Body of pancreas (tissue), 4 donors: ENCODE measurements around the gene SMARCD2. TPM values are rescaled to one million over a fixed set of nuclear protein-coding genes. Genes with fewer than 3 reads are reported as not detected.

Experiments
- ATAC-seq: fragments of 150-250 bp; one replicate; pipeline ENCODE4 v1.9.1; 2016
- DNase-seq, 4 donors: peaks; one replicate each; pipeline ENCODE4 v3.0.0-alpha.2; 2019
- H3K27ac ChIP-seq, 4 donors: fragments of 200-600 bp; sonication (generic); 1 replicate in 3 of 4; 2 replicates in 1 of 4; pipeline versions ENCODE4 v1.5.1 to v1.6.1; 2016 to 2019; ENCODE audit warnings: mild to moderate bottlenecking in 1 of 4, mixed read lengths in 1 of 4, moderate library complexity in 1 of 4
- H3K27me3 ChIP-seq, 2 donors: fragments of 200-600 bp; sonication (generic); one replicate each; pipeline ENCODE4 v1.6.0; 2016; ENCODE audit warnings: mild to moderate bottlenecking in 1 of 2
- H3K36me3 ChIP-seq, 2 donors: fragments of 200-600 bp; sonication (generic); replicated peaks in 1 of 2; 2 replicates each; pipeline ENCODE4 v1.5.1; 2016; ENCODE audit warnings: low read depth in 2 of 2; ENCODE audit not compliant: insufficient read depth in 1 of 2
- H3K4me1 ChIP-seq: fragments of 200-600 bp; sonication (generic); one replicate; pipeline ENCODE4 v1.6.0; 2016
- H3K4me3 ChIP-seq, 2 donors: fragments of 200-600 bp; sonication (generic); 1 replicate in 1 of 2; 2 replicates in 1 of 2; pipeline ENCODE4 v1.5.1; 2016 to 2019
- H3K9me3 ChIP-seq, 3 donors: fragments of 200-600 bp; sonication (generic); 1 replicate in 2 of 3; 2 replicates in 1 of 3; pipeline ENCODE4 v1.5.1; 2016
- POLR2A ChIP-seq, 3 donors: fragments of 450-650 bp; IDR thresholded peaks; one replicate each; pipeline ENCODE4 v1.6.1; 2016; ENCODE audit warnings: antibody characterized with exemption in 3 of 3, mild to moderate bottlenecking in 2 of 3
- WGBS, 2 donors: methylation state at CpG; one replicate each; pipeline ENCODE4 v1.1.5; 2017; 5-methylcytosine and 5-hydroxymethylcytosine counted together
- intact Hi-C: fragments of 100-400 bp; cut with DNase I; formaldehyde crosslinking; loops from one replicate; pipeline ENCODE4 v1.15.1; 2023
- total RNA-seq, 2 donors: library from RNA; depleted of rRNA; stranded (reverse); fragments of >200 nt; gene quantifications; one replicate each; pipeline ENCODE4 v1.1.0, GENCODE V29; 2016
- TF ChIP-seq, protein P1 (sequence below), 7 experiments: fragments of 450-650 bp in 4 of 7; fragments of 200-600 bp in 3 of 7; sonication (generic) in 3 of 7; IDR thresholded peaks; one replicate each; pipeline ENCODE4 v1.5.1; 2016 to 2019; ENCODE audit warnings: antibody characterized with exemption in 7 of 7

The SMARCD2 gene
- total RNA-seq, 2 donors from 2014 or later: 75.8 to 87.9 TPM

DNA sequence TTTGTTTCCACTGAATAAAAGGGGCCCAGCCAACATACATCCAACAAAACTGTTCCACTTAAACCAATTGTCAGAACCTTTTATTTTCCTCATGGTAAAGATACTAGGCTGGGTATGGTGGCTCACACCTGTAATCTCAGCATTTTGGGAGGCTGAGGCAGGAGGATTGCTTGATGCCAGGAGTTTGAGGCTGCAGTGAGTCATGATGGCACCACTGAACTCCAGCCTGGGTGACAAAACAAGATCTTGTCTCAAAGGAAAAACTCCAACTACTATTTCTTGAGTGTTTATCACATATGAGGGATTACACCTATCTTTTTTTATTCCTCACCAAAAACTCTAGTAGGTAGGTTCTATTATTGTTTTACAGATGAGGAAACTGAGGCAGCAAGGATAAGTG is 19.9 kb downstream of the SMARCD2 start:
- intact Hi-C loops: no loop called here
- DNase-seq: no peak
- Histone ChIP-seq H3K36me3 (peaks cover 9 to 38% of the 10 kb centered on the region in 2 donors), H3K27me3 (no peaks in the 10 kb centered on the region), H3K4me3 (no peak overlapping the region), H3K4me1 (peaks cover 31% of the 10 kb centered on the region), H3K27ac (no peak overlapping the region), H3K9me3 (no peaks in the 10 kb centered on the region)
- no peak for ATAC-seq
- TF ChIP-seq, protein P1, sequence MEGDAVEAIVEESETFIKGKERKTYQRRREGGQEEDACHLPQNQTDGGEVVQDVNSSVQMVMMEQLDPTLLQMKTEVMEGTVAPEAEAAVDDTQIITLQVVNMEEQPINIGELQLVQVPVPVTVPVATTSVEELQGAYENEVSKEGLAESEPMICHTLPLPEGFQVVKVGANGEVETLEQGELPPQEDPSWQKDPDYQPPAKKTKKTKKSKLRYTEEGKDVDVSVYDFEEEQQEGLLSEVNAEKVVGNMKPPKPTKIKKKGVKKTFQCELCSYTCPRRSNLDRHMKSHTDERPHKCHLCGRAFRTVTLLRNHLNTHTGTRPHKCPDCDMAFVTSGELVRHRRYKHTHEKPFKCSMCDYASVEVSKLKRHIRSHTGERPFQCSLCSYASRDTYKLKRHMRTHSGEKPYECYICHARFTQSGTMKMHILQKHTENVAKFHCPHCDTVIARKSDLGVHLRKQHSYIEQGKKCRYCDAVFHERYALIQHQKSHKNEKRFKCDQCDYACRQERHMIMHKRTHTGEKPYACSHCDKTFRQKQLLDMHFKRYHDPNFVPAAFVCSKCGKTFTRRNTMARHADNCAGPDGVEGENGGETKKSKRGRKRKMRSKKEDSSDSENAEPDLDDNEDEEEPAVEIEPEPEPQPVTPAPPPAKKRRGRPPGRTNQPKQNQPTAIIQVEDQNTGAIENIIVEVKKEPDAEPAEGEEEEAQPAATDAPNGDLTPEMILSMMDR (IDR thresholded peaks at IDR 0.05): no peak
- no peak for TF ChIP-seq POLR2A (IDR thresholded peaks at IDR 0.05)

DNA sequence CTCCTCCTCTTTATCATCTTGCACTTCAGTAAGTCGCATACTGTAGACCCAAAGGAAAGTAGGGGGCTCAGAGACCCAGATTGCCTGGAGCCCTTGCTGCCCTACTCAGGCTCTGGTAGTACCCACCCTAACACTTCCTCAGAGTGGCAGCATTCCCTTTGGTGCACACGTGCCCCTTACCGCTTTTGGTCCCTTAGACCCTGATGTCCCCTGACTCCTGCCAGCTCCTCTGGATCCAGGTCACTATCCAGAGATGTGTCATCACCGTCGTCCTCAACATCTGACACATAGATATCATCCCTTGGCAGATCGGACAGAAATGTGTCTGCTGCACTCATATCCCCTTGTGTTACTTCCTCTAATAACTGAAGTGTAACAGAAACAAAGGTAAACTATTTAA is 20.7 kb downstream of the SMARCD2 start:
- no peak for ATAC-seq
- TF ChIP-seq, protein P1 (IDR thresholded peaks at IDR 0.05): no peak
- TF ChIP-seq POLR2A (IDR thresholded peaks at IDR 0.05): no peak
- H3K27ac ChIP-seq: no peak overlapping the region
- no peak for DNase-seq
- H3K9me3 ChIP-seq: no peaks in the 10 kb centered on the region
- H3K4me1 ChIP-seq: peaks cover 31% of the 10 kb centered on the region
- peaks cover 9 to 45% of the 10 kb centered on the region in 2 donors for H3K36me3 ChIP-seq
- H3K27me3 ChIP-seq: no peaks in the 10 kb centered on the region
- intact Hi-C loops: no loop called here
- H3K4me3 ChIP-seq: no peak overlapping the region
- WGBS, 2 donors: 78 to 82% methylated on average over 6 of the region's 6 CpGs

DNA sequence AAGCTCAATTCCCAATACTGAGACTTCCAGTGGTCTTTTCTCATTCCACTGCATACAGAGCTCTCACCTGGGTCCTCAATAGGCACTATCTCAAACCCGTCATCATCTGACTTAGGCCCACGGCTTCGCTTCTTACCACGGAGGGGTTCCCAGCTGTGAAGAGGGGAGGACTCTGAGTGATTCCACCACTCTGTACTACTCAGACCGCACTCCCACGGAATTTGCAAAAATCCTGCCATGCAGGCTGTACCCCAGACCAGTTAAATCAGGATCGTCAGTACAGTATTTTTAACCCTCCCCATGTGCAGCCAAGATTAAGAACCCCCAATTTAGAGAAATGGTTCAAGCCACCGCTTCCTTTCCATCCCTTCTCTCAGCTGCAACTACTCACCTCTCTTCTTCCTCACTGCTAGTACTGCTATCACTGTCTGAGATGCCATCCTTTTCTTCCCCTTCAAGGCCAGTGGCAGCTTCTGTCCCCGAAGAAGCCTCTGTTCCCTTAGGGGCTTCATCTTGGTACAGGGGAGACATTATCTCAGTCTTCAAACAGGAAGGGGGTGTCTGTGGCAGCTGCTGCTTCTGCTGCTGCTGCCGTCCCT is 21.4 kb downstream of the SMARCD2 start:
- DNase-seq: no peak
- Histone ChIP-seq H3K9me3 (no peaks in the 10 kb centered on the region), H3K27ac (no peak overlapping the region), H3K4me3 (no peak overlapping the region), H3K27me3 (no peaks in the 10 kb centered on the region), H3K4me1 (peaks cover 26% of the 10 kb centered on the region), H3K36me3 (peaks cover 10 to 53% of the 10 kb centered on the region in 2 donors)
- WGBS, 2 donors: 75 to 85% methylated on average over 10 of the region's 10 CpGs
- TF ChIP-seq, protein P1 (IDR thresholded peaks at IDR 0.05): no peak
- TF ChIP-seq POLR2A (IDR thresholded peaks at IDR 0.05): no peak
- ATAC-seq: no peak
- intact Hi-C loops: no loop called here

DNA sequence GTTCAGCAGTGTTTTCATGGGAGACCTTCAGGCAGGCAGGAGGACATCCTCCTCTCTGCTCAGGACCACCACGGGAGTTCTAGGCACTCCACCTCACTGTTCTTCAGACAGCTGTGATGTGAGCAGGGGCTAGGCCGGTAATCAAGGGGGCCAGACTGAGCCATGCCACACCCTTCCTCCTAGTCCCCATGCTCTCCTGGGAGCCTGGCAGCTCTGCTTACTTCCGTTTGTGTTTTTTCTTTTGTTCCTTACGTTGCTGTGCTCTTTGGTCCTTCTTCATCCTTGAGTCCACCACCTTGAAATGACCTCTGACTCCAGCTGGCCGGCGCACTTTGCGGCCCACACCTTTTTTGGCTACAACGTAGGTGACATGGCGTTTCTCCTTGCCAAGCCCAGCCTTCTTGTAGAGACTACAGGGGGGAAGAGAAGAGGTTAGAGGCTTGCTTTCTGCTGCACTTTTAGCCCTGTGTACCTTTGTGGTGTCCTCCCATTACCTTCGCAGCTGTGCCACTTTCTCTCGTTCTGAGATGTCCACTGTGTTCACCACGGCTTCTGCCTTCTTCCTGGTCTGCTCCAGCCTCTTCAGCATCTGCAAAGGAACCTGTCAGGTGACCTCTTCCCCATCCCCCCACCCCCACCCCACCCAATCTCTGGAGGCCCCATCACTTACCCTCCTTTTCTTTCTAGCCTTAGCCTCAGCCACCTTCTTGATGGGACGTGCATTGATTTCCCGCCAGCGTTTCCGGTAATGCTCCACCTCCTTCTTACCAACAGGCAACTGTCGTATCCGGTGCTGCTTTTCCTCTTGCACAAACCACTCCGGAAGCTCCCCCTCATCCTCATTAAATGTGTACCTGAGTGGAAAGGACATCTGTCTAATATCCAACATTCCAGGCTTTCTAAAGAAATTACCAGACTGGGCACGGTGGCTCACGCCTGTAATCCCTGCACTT is 22.6 kb downstream of the SMARCD2 start:
- no peak for ATAC-seq

DNA sequence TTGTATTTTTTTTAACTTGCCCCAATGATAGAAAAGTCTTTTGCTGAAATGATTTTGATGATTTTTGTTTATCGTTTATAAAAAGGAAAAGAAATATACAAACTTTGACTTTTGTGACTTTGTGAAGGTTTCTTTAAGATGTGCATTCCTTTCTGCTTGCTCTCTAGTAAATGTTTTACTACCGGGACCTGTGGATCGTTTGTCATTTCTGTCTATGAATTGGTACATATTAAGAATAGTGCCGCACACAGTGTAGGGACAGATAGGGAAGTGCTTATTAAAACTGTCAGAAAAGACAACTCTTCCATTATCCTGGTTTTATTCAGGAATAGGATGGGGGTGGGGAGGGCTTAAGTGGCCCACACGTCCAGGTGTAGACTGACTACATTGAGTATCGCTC is 23.4 kb downstream of the SMARCD2 start:
- ATAC-seq (peak; percentile 60), DNase-seq (no peak)
- H3K4me1 ChIP-seq: peaks cover 19% of the 10 kb centered on the region
- H3K4me3 ChIP-seq: no peak overlapping the region
- intact Hi-C loops: no loop called here
- no peaks in the 10 kb centered on the region for H3K27me3 ChIP-seq
- H3K9me3 ChIP-seq: no peaks in the 10 kb centered on the region
- peak overlapping the region; percentile 28 to 69 (median 50) for H3K27ac ChIP-seq
- 25 to 41% methylated on average over 6 of the region's 6 CpGs for WGBS, 2 donors
- peaks cover 14 to 56% of the 10 kb centered on the region in 2 donors for H3K36me3 ChIP-seq
- TF ChIP-seq POLR2A (IDR thresholded peaks at IDR 0.05): no peak

More for the DNA sequence above, 22.6 kb downstream of the SMARCD2 start:
- peaks cover 19% of the 10 kb centered on the region for H3K4me1 ChIP-seq
- H3K9me3 ChIP-seq: no peaks in the 10 kb centered on the region
- H3K27me3 ChIP-seq: no peaks in the 10 kb centered on the region
- H3K36me3 ChIP-seq: peaks cover 14 to 61% of the 10 kb centered on the region in 2 donors
- H3K27ac ChIP-seq: peak overlapping the region; percentile 28 to 69 (median 50)
- no peak for DNase-seq
- WGBS, 2 donors: 54 to 61% methylated on average over 21 of the region's 21 CpGs
- no peak overlapping the region for H3K4me3 ChIP-seq
- intact Hi-C loops: no loop called here
- TF ChIP-seq POLR2A (IDR thresholded peaks at IDR 0.05): no peak
